Thyroid gland (tissue), 4 donors: Measurements from ENCODE around the gene AKAP1. TPM values are rescaled to one million over a fixed set of nuclear protein-coding genes. Genes with fewer than 3 reads are reported as not detected.

Experiments used
- DNase-seq, 2 donors: peaks; one replicate each; pipeline ENCODE4 v3.0.0-alpha.2; 2019
- H3K27ac ChIP-seq, 3 donors: fragments of 200-600 bp; sonication (generic); 1 replicate in 2 of 3; 2 replicates in 1 of 3; pipeline ENCODE4 v1.5.1; 2016 to 2019; ENCODE audit warnings: mild to moderate bottlenecking in 1 of 3, moderate library complexity in 1 of 3
- H3K27me3 ChIP-seq: fragments of 200-600 bp; sonication (generic); one replicate; pipeline ENCODE4 v1.5.1; 2019
- H3K36me3 ChIP-seq, 2 donors: fragments of 200-600 bp; sonication (generic); one replicate each; pipeline ENCODE4 v1.5.1; 2016 to 2019
- H3K4me1 ChIP-seq, 2 donors: fragments of 200-600 bp; sonication (generic); one replicate each; pipeline ENCODE4 v1.5.1; 2017 to 2019
- H3K4me3 ChIP-seq, 3 donors: fragments of 200-600 bp; sonication (generic); replicated peaks in 1 of 3; 1 replicate in 2 of 3; 2 replicates in 1 of 3; pipeline ENCODE4 v1.5.1; 2016; ENCODE audit warnings: mild to moderate bottlenecking in 1 of 3
- H3K9me3 ChIP-seq: fragments of 200-600 bp; sonication (generic); one replicate; pipeline ENCODE4 v1.5.1; 2017
- POLR2A ChIP-seq, 2 donors: fragments of 450-650 bp; IDR thresholded peaks; one replicate each; pipeline ENCODE4 v1.6.1; 2017; ENCODE audit warnings: antibody characterized with exemption in 2 of 2, mild to moderate bottlenecking in 2 of 2, moderate library complexity in 1 of 2
- WGBS, 2 donors: methylation state at CpG; one replicate each; pipeline ENCODE4 v1.1.5; 2017; 5-methylcytosine and 5-hydroxymethylcytosine counted together
- intact Hi-C: fragments of 100-400 bp; cut with DNase I; formaldehyde crosslinking; loops from one replicate; pipeline ENCODE4 v1.15.1; 2023
- total RNA-seq, 4 donors: library from RNA; depleted of rRNA; stranded (reverse); fragments of >200 nt; gene quantifications; one replicate each; pipeline ENCODE4 v1.2.3, GENCODE V29; 2016
- TF ChIP-seq, protein P1 (sequence below), 6 experiments: fragments of 200-600 bp in 3 of 6; fragments of 450-650 bp in 3 of 6; sonication (generic) in 3 of 6; IDR thresholded peaks; one replicate each; pipeline ENCODE4 v1.5.1; 2016 to 2019; ENCODE audit warnings: antibody characterized with exemption in 6 of 6, mild to moderate bottlenecking in 2 of 6, inconsistent platforms in 1 of 6, moderate library complexity in 1 of 6

The AKAP1 gene
- total RNA-seq, 4 donors from 2014 or later: 91.6 to 105 (median 95.5) TPM

DNA sequence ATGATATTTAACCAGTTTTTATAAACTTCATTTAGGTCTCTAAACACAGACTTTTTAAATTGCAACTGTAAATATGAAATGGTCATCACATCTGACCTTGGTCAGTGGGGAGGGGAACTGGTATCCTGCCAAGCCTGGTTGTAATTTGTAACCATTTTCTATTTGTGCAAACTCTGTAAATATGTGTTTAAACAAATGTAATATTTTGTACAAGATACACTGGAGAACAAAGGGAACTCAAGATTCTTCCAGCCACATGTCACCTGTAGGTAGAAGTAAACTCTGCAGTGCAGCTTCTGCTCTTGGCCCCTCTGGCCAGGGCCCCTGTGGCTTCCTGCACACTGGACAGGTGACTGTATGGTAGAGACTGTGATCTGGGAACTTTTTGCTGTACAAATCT, 35.8 kb downstream of the AKAP1 start:
- Histone ChIP-seq H3K4me1 (no peaks in the 10 kb centered on the region), H3K36me3 (peaks cover 62 to 65% of the 10 kb centered on the region in 2 donors), H3K27me3 (no peaks in the 10 kb centered on the region), H3K9me3 (no peaks in the 10 kb centered on the region), H3K27ac (no peak overlapping the region), H3K4me3 (no peak overlapping the region)
- intact Hi-C loops: loop anchor here (10.0 kb wide), 2 partner anchors 714 to 994 kb away; no protein-coding TSS in a partner anchor
- TF ChIP-seq, protein P1, sequence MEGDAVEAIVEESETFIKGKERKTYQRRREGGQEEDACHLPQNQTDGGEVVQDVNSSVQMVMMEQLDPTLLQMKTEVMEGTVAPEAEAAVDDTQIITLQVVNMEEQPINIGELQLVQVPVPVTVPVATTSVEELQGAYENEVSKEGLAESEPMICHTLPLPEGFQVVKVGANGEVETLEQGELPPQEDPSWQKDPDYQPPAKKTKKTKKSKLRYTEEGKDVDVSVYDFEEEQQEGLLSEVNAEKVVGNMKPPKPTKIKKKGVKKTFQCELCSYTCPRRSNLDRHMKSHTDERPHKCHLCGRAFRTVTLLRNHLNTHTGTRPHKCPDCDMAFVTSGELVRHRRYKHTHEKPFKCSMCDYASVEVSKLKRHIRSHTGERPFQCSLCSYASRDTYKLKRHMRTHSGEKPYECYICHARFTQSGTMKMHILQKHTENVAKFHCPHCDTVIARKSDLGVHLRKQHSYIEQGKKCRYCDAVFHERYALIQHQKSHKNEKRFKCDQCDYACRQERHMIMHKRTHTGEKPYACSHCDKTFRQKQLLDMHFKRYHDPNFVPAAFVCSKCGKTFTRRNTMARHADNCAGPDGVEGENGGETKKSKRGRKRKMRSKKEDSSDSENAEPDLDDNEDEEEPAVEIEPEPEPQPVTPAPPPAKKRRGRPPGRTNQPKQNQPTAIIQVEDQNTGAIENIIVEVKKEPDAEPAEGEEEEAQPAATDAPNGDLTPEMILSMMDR (IDR thresholded peaks at IDR 0.05): no peak
- no peak for TF ChIP-seq POLR2A (IDR thresholded peaks at IDR 0.05)
- no peak for DNase-seq

DNA sequence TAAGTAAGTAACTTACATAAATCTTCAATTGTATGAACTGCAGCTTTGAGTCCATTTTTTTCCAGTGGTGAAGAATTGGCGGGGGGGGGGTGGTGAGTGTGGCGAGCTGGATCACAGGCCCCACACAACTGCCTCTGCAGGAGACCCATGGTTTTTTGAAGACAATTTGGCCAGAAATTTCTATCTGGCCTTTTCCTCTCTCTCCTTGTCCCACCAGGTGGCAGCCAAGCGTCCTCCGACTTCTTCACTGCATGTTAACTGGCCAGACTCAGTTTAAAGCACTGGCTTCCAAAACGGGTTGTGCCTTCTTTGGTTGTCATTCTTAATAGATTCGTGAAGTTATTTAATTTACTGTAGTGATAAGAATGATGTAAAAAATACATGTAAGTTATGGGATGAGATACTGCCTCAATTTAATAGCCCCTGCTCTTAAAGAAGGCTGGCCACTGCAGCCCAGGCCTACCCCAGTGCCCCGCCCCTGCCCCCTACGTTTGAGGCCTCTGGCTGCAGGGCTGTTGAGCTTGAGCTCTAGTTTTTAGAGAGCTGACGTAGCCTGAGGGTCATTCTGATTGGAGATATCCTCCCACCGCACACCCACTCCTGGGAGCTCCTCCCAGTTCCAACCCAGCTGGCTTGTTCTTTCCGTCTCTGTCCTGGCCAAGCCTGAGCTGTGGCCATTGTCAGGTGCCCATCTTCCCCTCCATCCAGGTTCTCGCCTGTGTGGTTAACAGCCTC, 36.4 kb downstream of the AKAP1 start:
- Histone ChIP-seq H3K4me3 (no peak overlapping the region), H3K4me1 (no peaks in the 10 kb centered on the region), H3K27ac (no peak overlapping the region), H3K36me3 (peaks cover 58 to 59% of the 10 kb centered on the region in 2 donors), H3K27me3 (no peaks in the 10 kb centered on the region), H3K9me3 (no peaks in the 10 kb centered on the region)
- TF ChIP-seq, protein P1 (IDR thresholded peaks at IDR 0.05): peak in 1 of 6 experiments; percentile 23
- no peak for TF ChIP-seq POLR2A (IDR thresholded peaks at IDR 0.05)
- DNase-seq: peak; percentile 34 to 39
- WGBS, 2 donors: 73 to 75% methylated on average over 12 of the region's 12 CpGs
- intact Hi-C loops: loop anchor here (10.0 kb wide), 2 partner anchors 713 to 993 kb away; no protein-coding TSS in a partner anchor

DNA sequence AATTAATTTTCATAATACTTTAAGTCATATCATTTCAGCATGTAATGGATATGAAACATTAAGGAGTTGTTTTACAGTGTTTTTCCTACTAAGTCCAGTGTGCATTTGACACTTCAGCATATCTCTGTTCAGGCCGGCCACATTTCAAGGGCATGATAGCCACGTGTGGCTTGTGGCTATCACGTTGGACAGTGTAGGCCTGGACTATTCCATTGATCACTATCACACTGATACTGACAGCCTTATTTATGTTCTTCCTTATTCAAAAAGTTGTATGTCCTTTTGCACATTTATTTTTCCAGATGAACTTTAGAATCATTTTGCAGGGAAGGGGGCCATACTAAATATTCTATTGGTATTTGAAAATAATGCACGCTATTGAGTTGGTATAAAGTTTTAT, 39.0 kb downstream of the AKAP1 start:
- H3K27ac ChIP-seq: no peak overlapping the region
- peaks cover 33 to 34% of the 10 kb centered on the region in 2 donors for H3K36me3 ChIP-seq
- H3K27me3 ChIP-seq: no peaks in the 10 kb centered on the region
- no peaks in the 10 kb centered on the region for H3K4me1 ChIP-seq
- H3K4me3 ChIP-seq: no peak overlapping the region
- intact Hi-C loops: loop anchor here (10.0 kb wide), 2 partner anchors 711 to 991 kb away; no protein-coding TSS in a partner anchor
- DNase-seq: no peak
- no peak for TF ChIP-seq POLR2A (IDR thresholded peaks at IDR 0.05)
- TF ChIP-seq, protein P1 (IDR thresholded peaks at IDR 0.05): no peak
- H3K9me3 ChIP-seq: no peaks in the 10 kb centered on the region
- 87 to 88% methylated on average over 4 of the region's 4 CpGs for WGBS, 2 donors

DNA sequence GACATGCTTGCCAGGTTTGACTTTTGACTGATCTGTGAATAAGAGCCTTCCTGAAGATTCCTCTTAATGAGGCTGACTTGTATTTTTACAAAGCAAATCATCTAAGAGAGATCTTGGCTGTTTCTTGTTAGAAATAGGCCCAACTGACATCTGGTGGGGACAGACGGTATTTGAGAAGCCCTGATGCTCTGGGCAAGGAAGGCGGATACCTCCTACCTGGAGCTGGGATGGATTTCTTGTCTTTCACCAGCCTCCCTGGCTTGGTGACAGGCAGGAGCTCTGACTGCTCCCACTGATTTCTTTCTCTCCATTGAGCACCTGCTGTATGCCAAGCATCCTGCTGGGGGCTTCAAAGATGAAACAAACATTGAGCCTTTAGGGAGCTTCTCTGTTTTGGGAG, 40.4 kb downstream of the AKAP1 start:
- intact Hi-C loops: loop anchor here (10.0 kb wide), 2 partner anchors 709 to 989 kb away; no protein-coding TSS in a partner anchor
- TF ChIP-seq, protein P1 (IDR thresholded peaks at IDR 0.05): no peak
- TF ChIP-seq POLR2A (IDR thresholded peaks at IDR 0.05): no peak
- H3K36me3 ChIP-seq: peaks cover 22 to 24% of the 10 kb centered on the region in 2 donors
- H3K27ac ChIP-seq: no peak overlapping the region
- no peaks in the 10 kb centered on the region for H3K27me3 ChIP-seq
- H3K4me1 ChIP-seq: no peaks in the 10 kb centered on the region
- no peaks in the 10 kb centered on the region for H3K9me3 ChIP-seq
- WGBS, 2 donors: 95 to 100% methylated on average over 2 of the region's 2 CpGs
- H3K4me3 ChIP-seq: no peak overlapping the region
- no peak for DNase-seq

DNA sequence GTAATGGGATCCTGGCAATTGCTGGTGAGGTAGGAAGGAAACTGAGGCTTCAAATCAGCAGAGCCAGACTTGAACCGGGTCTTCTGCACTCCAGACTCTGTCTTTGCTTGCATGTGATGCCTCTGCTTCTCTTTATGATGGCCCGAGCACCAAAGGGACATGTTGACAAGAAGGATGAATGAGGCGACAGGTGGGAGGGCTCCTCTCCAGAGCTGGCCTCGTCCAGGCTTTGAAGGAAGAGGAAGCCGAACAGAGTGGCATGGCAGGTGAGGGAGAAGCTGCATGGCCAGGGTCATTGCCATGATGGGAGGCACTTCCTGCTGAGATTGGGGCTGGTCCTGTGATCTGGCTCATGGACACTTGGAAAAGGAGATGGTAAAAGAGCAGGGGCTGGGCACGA, 40.8 kb downstream of the AKAP1 start:
- no peak overlapping the region for H3K27ac ChIP-seq
- no peak for DNase-seq
- no peaks in the 10 kb centered on the region for H3K4me1 ChIP-seq
- 91 to 96% methylated on average over 6 of the region's 6 CpGs for WGBS, 2 donors
- H3K4me3 ChIP-seq: no peak overlapping the region
- intact Hi-C loops: loop anchor here (10.0 kb wide), 2 partner anchors 709 to 989 kb away; no protein-coding TSS in a partner anchor
- no peak for TF ChIP-seq POLR2A (IDR thresholded peaks at IDR 0.05)
- TF ChIP-seq, protein P1 (IDR thresholded peaks at IDR 0.05): no peak
- H3K9me3 ChIP-seq: no peaks in the 10 kb centered on the region
- H3K27me3 ChIP-seq: no peaks in the 10 kb centered on the region
- H3K36me3 ChIP-seq: peaks cover 17 to 24% of the 10 kb centered on the region in 2 donors
